Measurements from ENCODE around the gene EFCAB8. TPM values are rescaled to one million over a fixed set of nuclear protein-coding genes. Genes with fewer than 3 reads are reported as not detected.

EFCAB8 gene
- total RNA-seq, 1 experiment from 2014 or later = not detected

DNA sequence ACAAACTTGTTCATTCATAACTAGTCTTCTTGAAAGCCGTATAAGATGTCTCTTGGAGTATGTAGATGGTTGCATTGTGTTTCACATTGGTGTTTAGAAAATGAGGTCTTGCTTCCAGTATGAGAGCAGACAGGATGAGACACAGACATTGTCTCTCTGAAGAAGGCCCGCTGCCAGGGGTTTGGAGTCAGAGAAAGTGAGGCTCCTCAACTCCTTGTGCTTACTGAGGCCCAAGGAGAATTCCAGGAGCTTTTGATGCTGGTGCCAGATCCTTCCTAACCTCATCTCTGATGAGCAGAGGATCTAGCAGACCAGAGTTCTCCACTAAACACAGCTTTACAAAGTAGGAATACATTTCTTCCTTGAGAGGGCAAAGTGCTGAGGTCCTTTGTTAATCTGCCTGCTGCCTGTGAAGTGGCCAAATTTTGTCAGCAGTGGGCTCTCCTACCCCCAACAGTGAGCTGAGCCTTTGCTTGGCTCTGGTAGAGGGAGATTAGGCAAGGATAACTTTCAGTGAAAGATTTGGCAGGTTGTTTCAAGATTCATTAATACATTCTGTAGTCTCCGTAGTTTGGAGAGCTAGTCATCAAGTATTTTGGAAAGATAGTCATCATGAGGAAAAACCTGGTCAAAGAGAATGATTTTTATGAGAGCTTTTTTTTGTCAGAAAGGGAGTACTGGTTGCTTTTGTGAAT is 29.3 kb upstream of the EFCAB8 start:
- Histone ChIP-seq H2AFZ (ENCODE audit: low read length) (no peak overlapping the region), H3K4me1 (ENCODE audit: insufficient read depth, low read length) (peaks cover 11% of the 10 kb centered on the region; the same call in 1 of the 2 replicates), H3K9ac (ENCODE audit: low read length) (no peak overlapping the region), H3K4me2 (ENCODE audit: low read length) (no peak overlapping the region), H3F3A (ENCODE audit: low read length, unreplicated experiment) (no peaks in the 10 kb centered on the region), H4K20me1 (ENCODE audit: low read length) (peaks cover 45% of the 10 kb centered on the region), H3K36me3 (ENCODE audit: low read depth, low read length) (peaks cover 65% of the 10 kb centered on the region), H3K79me2 (ENCODE audit: low read length) (peaks cover 91% of the 10 kb centered on the region), H3K27me3 (ENCODE audit: low read length) (no peaks in the 10 kb centered on the region), H3K27ac (ENCODE audit: low read length) (no peak overlapping the region), H3K4me3 (ENCODE audit: low read length) (no peak overlapping the region), H3K9me3 (ENCODE audit: low read length) (no peaks in the 10 kb centered on the region), H3K9me2 (replicated peaks; ENCODE audit: low read length) (no peaks in the 10 kb centered on the region)
- TF ChIP-seq, protein P1, sequence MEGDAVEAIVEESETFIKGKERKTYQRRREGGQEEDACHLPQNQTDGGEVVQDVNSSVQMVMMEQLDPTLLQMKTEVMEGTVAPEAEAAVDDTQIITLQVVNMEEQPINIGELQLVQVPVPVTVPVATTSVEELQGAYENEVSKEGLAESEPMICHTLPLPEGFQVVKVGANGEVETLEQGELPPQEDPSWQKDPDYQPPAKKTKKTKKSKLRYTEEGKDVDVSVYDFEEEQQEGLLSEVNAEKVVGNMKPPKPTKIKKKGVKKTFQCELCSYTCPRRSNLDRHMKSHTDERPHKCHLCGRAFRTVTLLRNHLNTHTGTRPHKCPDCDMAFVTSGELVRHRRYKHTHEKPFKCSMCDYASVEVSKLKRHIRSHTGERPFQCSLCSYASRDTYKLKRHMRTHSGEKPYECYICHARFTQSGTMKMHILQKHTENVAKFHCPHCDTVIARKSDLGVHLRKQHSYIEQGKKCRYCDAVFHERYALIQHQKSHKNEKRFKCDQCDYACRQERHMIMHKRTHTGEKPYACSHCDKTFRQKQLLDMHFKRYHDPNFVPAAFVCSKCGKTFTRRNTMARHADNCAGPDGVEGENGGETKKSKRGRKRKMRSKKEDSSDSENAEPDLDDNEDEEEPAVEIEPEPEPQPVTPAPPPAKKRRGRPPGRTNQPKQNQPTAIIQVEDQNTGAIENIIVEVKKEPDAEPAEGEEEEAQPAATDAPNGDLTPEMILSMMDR (conservative IDR thresholded peaks at IDR 0.05; ENCODE audit: low read depth, low read length) = no peak
- TF ChIP-seq EZH2phosphoT487 (IDR thresholded peaks at IDR 0.05; ENCODE audit: borderline replicate concordance, low read length) (no peak), EZH2 (IDR thresholded peaks at IDR 0.05; ENCODE audit: low read length, unreplicated experiment) (no peak)
- BruUV-seq (replicated peaks) = no TSS peak
- ATAC-seq (no peak), DNase-seq (no peak)
- intact Hi-C loops (cut with micrococcal nuclease) = no loop called here
- ChIA-PET CTCF (no interaction called here), POLR2A (ENCODE audit: unreplicated experiment) (no interaction called here)

DNA sequence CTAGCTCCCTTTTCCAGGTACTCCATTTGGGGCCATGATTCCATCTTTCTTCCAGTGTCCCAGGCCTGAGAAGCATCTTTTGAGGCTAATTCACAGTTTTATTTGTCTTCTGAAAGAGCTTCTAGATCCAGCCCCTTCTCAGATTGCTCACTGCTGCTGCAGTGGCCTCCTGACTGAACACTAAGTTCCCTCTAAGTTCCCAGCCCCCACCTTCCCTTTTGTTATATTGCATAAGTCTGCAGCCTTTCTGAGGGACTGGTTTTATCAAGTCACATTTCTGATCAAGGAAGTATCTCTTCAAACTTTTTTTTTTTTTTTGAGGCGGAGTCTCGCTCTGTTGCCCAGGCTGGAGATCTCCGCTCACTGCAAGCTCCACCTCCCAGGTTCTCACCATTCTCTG is 28.3 kb upstream of the EFCAB8 start:
- H3K4me2 ChIP-seq (ENCODE audit: low read length) = no peak overlapping the region
- ChIA-PET POLR2A (ENCODE audit: unreplicated experiment) (interaction anchor here (0.6 kb wide), 1 partner anchor 30 kb away, joined by 3 read pairs; no protein-coding TSS in a partner anchor), CTCF (no interaction called here)
- H3K9me2 ChIP-seq (replicated peaks; ENCODE audit: low read length) = no peaks in the 10 kb centered on the region
- H3K79me2 ChIP-seq (ENCODE audit: low read length) = peaks cover 88% of the 10 kb centered on the region
- no peak overlapping the region for H3K27ac ChIP-seq (ENCODE audit: low read length)
- peaks cover 72% of the 10 kb centered on the region for H3K36me3 ChIP-seq (ENCODE audit: low read depth, low read length)
- intact Hi-C loops (cut with micrococcal nuclease) = no loop called here
- no peaks in the 10 kb centered on the region for H3F3A ChIP-seq (ENCODE audit: low read length, unreplicated experiment)
- no TSS peak for BruUV-seq (replicated peaks)
- H3K4me1 ChIP-seq (ENCODE audit: insufficient read depth, low read length) = peaks cover 11% of the 10 kb centered on the region; the same call in 1 of the 2 replicates
- no peak for DNase-seq
- H3K9me3 ChIP-seq (ENCODE audit: low read length) = no peaks in the 10 kb centered on the region
- ATAC-seq = no peak
- H4K20me1 ChIP-seq (ENCODE audit: low read length) = peaks cover 44% of the 10 kb centered on the region
- no peak overlapping the region for H2AFZ ChIP-seq (ENCODE audit: low read length)
- no peaks in the 10 kb centered on the region for H3K27me3 ChIP-seq (ENCODE audit: low read length)
- H3K9ac ChIP-seq (ENCODE audit: low read length) = no peak overlapping the region
- TF ChIP-seq, protein P1 (conservative IDR thresholded peaks at IDR 0.05; ENCODE audit: low read depth, low read length) = no peak
- no peak for TF ChIP-seq EZH2phosphoT487 (IDR thresholded peaks at IDR 0.05; ENCODE audit: borderline replicate concordance, low read length)
- TF ChIP-seq EZH2 (IDR thresholded peaks at IDR 0.05; ENCODE audit: low read length, unreplicated experiment) = no peak
- no peak overlapping the region for H3K4me3 ChIP-seq (ENCODE audit: low read length)

DNA sequence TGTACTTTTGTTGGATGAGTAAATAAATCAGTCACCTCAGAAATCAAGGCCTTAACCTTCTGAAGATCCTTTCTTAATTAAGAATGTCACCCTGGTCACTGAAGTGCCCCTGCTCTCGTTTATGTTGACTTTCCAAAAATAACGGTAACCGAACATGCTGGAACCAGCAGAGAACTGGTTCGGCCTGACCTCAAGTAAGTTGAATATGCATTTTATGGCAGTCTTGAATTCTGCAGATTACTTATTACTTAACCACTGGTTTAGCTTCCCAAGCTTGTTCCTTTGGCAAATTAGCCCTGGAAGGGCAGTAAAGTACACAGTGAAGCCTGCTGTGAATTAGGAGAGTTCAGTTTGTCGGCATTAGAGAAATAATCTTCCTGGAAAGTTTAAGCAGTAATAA is 26.7 kb upstream of the EFCAB8 start:
- POLR2A ChIA-PET (ENCODE audit: unreplicated experiment) = no interaction called here
- H4K20me1 ChIP-seq (ENCODE audit: low read length) = peaks cover 49% of the 10 kb centered on the region

More for the DNA sequence above, 26.7 kb upstream of the EFCAB8 start:
- Histone ChIP-seq H3K27ac (ENCODE audit: low read length) (no peak overlapping the region), H2AFZ (ENCODE audit: low read length) (no peak overlapping the region), H3K4me3 (ENCODE audit: low read length) (no peak overlapping the region), H3K36me3 (ENCODE audit: low read depth, low read length) (peaks cover 77% of the 10 kb centered on the region), H3K4me2 (ENCODE audit: low read length) (no peak overlapping the region), H3K9me3 (ENCODE audit: low read length) (no peaks in the 10 kb centered on the region), H3K79me2 (ENCODE audit: low read length) (peaks cover 86% of the 10 kb centered on the region), H3F3A (ENCODE audit: low read length, unreplicated experiment) (no peaks in the 10 kb centered on the region), H3K9me2 (replicated peaks; ENCODE audit: low read length) (no peaks in the 10 kb centered on the region), H3K27me3 (ENCODE audit: low read length) (no peaks in the 10 kb centered on the region), H3K9ac (ENCODE audit: low read length) (no peak overlapping the region), H3K4me1 (ENCODE audit: insufficient read depth, low read length) (peaks cover 11% of the 10 kb centered on the region; the same call in 1 of the 2 replicates)
- DNase-seq = no peak
- intact Hi-C loops (cut with micrococcal nuclease) = no loop called here
- BruUV-seq (replicated peaks) = no TSS peak
- CTCF ChIA-PET = no interaction called here
- ATAC-seq = no peak
- TF ChIP-seq EZH2 (IDR thresholded peaks at IDR 0.05; ENCODE audit: low read length, unreplicated experiment) = no peak
